Mucosa of gallbladder (tissue), 1 donor: ENCODE results near the gene C16orf78. TPM values are rescaled to one million over a fixed set of nuclear protein-coding genes. Genes with fewer than 3 reads are reported as not detected.

Experiments
- DNase-seq: peaks from one replicate; pipeline ENCODE4 v3.0.0-alpha.2; 2020; ENCODE audit warnings: low spot score
- total RNA-seq: library from RNA; stranded (reverse); gene quantifications from one replicate; pipeline ENCODE4 v1.2.1, GENCODE V29; 2021
- donor health status: DM: no; HTN: no; CAD: no.

C16orf78 gene
- total RNA-seq, 1 donor from 2014 or later = not detected

DNA sequence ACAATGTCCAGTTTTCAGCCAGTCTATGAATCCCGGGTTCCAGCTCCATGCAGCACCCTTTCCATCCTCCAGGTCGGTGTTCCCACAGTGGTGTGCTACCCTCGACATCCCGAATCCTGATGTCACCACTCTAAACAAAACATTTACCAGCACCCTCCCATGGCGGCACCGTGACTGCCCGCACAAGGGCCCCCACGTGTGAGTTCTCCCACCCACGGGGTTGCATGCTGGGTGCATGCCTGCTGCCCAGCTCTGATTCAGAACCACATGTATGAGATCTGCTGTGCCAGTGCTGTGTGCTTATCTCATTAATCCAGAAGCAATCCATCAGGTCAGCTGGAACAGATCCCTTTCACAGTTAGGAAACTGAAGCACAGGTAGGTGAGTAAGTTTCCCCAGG is 57.4 kb downstream of the C16orf78 start:
- DNase-seq = no peak

DNA sequence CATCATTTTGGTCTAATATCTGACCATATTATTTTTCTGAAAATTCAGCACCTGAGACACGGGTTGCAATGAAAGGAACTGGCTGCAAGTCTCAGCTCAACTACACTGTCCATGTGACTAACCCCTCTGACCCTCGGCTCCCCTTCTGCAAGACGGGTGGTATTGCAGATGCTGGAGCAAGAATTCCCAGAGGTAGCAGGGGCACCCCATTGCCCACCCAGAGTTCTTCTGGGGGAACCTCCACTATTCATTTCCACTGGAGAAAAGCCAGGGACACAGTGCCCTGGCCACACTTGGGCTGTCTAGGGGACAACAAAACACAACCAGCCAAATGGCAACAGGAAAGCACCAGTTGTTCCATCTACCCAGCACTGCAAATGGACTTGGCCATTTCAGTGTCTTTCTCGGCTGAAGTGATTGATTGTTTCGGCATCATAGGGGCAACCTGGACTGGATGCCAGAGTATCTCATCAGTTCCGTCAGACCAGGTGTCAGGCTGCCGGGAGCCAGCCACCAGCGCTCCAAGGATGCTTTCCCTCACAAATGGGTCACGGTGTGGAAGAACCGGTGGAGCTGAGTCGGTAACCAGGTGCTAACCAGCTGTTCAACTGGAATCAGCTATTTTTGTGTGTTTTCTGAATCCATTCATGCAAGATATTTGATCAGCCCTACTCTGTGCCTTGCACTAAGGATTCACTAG is 58.1 kb downstream of the C16orf78 start:
- DNase-seq = no peak

DNA sequence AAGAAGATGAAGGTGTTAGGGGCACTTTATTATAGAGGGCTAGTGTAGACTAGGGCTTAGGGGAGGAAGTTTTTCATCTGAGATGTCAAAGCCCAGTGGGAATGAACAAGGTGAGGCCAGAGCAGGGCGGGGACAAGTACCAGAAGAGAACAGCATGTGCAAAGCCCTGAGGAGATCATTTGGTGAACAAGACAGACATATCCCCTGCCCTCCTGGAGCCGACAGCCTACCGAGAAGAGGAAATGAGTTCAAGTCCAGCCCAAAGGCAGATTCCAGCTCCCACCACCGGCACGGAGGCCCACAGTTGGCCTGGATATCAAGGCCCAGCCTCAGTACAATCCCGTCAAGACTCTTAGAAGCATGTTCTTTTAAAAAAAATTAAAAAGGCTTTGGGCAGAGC is 61.1 kb downstream of the C16orf78 start:
- no peak for DNase-seq

GRCh38 chr16:49436181-49436580 is 62.6 kb downstream of the C16orf78 start:
- DNase-seq = no peak

- DNase-seq = no peak
Measured at GRCh38 chr16:49437344-49437743, 63.7 kb downstream of the C16orf78 start.

- DNase-seq = no peak
Measured at GRCh38 chr16:49439050-49439449, 65.4 kb downstream of the C16orf78 start.

GRCh38 chr16:49439676-49440075 is 66.1 kb downstream of the C16orf78 start:
- DNase-seq = no peak

- no peak for DNase-seq
Measured at GRCh38 chr16:49440156-49441065, 66.8 kb downstream of the C16orf78 start.

GRCh38 chr16:49441366-49441780 is 67.8 kb downstream of the C16orf78 start:
- peak; percentile 49 for DNase-seq

DNA sequence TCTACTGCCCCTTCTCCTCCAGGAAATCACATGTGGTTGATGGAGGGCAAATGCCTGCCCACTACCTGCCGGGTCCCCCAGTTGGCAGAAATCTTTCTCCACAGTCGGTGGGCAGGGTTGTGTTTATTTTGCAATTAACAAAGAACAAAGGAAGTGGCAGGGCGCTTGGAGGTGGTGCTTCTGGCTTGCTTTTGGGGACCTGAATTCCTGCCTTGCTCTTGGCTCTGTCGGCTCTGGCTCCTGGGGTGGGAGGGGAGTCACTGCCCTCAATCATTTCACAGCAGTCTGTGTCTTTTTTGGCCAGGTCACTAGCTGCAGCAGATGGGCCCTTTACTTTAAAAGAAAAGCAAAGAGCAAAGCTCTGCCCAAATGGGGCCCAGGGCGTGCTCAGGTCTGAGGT is 69.2 kb downstream of the C16orf78 start:
- DNase-seq = no peak

- no peak for DNase-seq
Measured at GRCh38 chr16:49443576-49443975, 70.0 kb downstream of the C16orf78 start.

DNA sequence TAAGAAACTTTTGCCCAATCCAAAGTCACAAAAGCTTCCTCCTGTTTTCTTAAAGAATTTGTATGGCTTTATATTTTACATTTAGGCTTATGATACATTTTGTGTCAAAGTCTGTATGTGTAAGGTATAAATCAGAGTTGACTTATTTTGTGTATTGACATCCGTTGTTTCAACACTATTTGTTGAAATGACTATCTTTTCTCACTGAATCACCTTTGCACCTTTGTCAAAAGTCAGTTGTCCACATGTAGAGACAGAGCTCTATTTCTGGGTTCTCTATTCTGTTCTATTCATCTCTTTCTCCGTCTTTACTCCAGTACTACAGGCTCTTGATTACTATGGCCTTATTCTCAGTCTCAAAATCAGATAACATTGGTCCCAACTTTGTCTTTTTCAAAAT is 73.2 kb downstream of the C16orf78 start:
- no peak for DNase-seq

Other genes with a start within 250 kb of the C16orf78 start
- gene CBLN1, start 92.0 kb upstream of the C16orf78 start, total RNA-seq = 18.2 TPM